ENCODE results near the gene FER1L5.

The FER1L5 gene

DNA sequence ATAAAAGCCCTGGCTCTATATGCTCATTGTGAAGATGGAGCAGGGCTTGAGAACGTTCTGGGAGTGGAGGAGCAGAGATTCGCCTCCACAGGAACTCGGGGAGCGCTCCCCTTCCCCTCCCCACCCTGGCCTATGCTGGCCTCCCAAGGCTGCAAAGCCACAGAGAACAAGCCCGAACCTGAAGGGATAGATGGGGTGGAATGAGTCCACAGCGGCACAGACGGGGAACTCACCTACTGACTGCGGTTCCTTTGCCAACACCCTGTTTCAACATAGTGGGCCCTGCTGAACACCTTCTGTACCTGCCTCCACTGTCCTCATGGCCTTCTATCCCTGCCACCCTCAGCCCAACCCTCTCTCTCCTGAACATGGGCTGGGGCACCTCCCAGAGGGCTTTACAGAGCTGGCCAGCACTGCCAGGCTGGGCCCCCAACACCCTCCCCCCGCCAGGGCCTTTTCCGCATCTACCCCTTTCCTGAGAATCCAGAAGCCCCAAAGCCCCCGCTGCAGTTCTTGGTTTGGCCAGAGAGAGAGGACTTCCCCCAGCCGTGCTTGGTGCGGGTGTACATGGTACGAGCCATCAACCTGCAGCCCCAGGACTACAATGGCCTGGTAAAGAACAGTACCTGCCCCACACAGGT, 55.8 kb downstream of the FER1L5 start:
- no peak for DNase-seq (ENCODE audit: low spot score)

DNA sequence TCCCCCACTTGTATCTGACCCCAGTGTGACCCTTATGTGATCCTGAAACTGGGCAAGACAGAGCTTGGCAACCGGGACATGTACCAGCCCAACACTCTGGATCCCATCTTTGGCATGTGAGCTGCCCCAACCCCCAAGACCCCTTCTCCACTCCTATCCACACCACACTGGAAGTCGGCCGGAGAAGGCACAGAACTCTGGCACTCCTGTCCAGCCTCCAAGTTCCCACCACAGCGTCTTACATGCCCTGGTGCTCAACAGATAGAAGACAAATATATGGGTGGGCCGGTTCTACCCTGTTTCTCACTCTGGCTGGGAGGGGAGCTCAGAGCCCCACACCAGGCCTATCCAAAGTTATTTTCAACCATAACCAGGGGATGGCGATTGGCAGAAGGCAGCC, 56.5 kb downstream of the FER1L5 start:
- no peak for DNase-seq (ENCODE audit: low spot score)

GRCh38 chr2:96699621-96700020, 57.1 kb downstream of the FER1L5 start:
- no peak for DNase-seq (ENCODE audit: low spot score)

DNA sequence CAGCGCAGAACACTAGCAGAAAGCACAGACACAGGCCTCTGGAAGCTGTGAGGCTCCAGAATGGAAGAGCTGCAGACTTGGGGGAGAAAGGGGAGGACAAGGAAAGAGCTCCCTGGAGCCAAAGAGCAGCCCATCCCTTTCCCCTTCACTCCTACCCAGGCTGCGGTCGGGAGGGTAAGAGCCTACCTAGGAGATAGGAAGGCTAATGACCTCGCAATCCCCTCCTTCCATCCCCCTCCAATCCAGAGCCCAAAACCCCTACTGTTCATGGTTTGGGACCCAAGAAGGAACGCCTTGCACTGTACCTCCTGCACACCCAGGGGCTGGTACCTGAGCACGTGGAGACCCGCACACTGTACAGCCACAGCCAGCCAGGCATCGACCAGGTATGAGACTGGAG, 57.5 kb downstream of the FER1L5 start:
- DNase-seq (ENCODE audit: low spot score), result no peak

- DNase-seq (ENCODE audit: low spot score), result no peak
Measured at GRCh38 chr2:96701636-96702035, 59.1 kb downstream of the FER1L5 start.

GRCh38 chr2:96702098-96702785, 59.7 kb downstream of the FER1L5 start:
- peak; percentile 27 for DNase-seq (ENCODE audit: low spot score)

- no peak for DNase-seq (ENCODE audit: low spot score)
Measured at GRCh38 chr2:96703021-96703751, 60.6 kb downstream of the FER1L5 start.

GRCh38 chr2:96710985-96711384, 68.4 kb downstream of the FER1L5 start:
- no peak for DNase-seq (ENCODE audit: low spot score)

DNA sequence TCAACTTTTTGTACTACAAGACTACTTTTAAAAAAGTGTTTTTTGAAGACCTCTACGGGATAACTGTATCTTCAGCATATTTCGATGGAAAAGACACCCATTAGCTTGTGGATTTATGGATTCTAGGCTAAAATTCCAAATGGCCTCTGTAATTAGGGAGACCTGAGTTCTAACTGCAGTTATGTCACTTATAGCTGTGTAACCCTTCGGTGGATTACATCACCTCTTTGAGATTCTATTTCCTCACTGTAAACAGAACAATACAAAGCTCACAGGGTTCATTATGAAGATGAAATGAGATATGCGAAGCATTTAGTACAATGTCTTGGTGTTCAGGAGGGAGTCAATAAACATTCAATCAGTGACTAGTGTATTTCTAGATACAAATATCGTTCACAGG, 73.1 kb downstream of the FER1L5 start:
- DNase-seq (ENCODE audit: low spot score), result no peak

DNA sequence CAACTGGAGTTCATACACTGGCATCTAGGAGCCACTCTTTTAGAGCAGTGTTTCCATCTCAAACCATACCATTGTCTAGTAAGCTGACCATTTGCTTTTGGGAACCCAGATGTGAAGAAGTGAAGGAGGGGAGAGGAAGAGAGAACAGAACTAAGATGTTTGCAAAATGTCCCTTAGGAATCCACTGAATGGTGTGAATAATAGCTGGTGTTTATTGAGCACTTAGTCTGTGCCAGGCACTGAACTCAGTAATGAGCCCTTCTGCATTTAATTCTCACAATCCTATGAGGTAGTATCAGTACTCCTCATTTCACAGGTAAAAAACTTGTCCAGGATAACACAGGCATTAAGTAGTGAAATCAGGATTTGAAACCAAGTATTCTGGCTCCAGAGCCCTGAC, 73.8 kb downstream of the FER1L5 start:
- DNase-seq (ENCODE audit: low spot score), result no peak

DNA sequence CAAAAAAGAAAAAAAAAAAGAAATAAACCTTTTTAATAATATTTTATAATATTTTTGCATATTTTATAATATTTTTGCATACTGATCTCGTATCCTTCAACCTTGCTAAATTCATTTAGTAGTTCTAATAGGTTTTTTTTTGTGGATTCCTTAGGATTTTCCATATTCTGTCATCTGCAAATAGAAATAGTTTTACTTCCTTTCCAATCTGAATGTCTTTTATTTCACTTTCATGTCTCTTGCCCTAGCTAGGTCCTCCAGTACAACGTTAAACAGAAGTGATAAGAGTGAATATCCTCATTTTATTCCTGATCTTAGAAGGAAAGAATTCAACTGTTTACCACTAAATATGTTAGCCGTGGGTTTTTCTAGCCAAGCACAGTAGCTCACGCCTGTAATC, 83.6 kb downstream of the FER1L5 start:
- no peak for DNase-seq (ENCODE audit: low spot score)

DNA sequence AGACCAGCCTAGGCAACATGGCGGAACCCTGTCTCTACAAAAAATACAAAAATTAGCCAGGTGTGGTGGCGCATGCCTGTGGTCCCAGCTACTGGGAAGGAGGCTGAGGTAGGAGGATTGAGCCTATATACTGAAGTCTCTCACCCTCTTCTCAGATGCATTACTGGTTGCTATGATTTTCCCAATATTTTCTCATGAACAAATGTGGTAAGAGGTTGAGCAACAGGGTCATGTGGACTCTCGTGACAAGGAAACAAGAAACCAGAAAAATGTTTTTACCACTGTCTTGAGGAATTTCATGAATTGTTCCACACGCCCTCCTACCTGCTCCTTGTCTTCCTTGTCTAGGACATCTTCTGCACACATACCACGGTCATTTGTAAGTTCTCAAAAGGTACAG, 84.9 kb downstream of the FER1L5 start:
- DNase-seq (ENCODE audit: low spot score), result no peak

DNA sequence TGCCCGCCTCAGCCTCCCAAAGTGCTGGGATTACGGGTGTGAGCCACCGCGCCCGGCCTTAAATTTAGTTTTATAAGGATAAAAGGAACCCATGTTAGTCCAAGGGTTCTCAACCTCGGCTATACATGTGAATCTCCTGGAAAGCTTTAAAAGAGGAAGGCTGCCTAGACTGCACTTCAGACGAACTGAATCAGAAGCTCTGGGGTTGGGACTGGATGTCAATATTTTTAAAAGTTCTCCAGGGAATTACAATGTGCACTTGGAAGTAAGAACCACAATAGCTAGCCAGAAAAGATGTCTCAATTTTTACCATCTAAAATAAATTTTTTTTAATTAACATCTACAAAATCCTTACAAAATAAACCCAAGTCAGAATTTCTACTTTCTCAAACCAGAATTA, 87.2 kb downstream of the FER1L5 start:
- DNase-seq (ENCODE audit: low spot score), result no peak

GRCh38 chr2:96730212-96730611, 87.6 kb downstream of the FER1L5 start:
- no peak for DNase-seq (ENCODE audit: low spot score)

DNA sequence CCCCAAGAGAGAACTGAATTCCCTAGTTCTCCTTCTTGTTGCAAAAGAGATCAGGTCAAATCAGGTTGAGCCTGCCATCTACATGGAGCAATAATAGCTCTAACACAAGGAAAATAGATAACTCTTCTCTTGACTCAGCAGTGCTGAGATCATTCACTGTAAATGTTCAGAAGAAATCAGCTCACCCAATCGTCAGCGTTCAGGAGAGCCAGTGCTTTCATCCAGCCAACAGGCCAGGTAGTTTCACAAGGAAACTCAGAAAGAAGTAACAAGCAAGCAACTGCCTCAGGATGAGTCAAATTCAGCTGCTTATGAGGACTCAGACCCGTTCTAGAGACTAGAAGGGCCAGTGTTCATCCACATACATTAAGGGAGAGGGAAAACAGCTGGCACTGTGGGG, 91.4 kb downstream of the FER1L5 start:
- no peak for DNase-seq (ENCODE audit: low spot score)

DNA sequence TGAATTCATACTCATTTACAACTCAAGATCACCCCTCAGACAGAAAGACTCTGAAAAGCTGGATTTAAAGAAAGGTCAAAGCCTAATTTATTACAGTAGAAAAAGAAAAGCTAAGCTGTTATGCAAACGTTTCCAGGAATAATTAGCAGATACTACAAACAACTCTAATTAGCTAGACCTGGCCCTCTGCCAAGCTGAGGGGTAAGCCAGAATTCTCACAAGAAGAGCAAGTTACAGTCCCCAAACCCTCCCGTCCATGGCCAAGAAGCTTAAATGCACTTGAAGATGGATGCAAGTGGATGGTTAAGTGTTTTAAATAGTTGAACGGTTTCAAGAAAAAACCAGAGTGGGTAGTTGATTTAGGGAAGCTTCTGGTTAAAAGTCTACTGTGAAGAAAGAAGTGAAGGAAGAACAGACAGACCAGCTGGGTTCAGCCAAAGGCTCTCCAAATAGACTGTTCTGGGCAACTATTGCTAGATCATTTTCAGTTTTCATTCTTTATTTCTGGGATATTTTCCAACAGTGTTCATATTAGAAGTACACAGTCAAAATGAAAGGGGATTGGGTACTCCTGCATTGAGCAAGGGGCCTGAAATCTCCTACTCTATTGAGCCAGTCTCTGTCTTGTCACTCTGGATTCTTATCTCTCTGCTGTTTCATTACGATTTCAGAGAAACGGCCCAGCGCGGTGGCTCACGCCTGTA, 92.5 kb downstream of the FER1L5 start:
- DNase-seq (ENCODE audit: low spot score), result no peak

DNA sequence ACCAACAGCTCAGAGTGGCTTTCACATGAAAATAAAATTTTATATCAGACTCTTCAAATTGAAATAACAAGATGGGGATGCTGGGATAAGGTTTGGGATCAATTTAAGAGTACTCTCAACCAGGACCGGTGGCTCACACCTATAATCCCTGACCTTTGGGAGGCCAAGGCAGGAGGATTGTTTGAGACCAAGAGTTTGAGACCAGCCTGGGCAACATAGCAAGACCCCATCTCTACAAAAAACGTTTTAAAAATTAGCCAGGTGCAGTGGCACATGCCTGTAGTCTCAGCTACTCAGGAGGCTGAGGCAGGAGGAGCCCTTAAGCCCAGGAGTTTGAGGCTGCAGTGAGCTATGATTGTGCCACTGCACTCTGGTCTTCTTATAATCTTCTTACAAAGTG, 94.7 kb downstream of the FER1L5 start:
- DNase-seq (ENCODE audit: low spot score), result no peak

DNA sequence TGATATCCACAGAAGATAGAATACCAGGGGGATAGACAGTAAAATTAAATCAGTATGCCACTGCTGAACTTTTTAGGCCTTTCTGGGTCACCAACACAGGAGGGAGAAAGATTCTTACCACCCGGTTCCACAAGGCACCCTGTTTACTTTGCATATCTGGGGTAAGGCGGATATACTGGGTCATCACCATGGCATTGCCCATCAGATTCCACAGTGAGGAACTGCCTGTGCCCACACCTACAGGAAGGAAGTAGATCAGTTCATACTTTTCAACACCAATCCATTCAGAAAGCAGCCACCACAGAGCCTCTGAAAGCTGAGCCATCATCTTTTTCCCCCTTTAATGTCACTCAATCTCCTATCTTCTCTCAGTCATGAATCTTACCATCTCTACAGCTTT, 95.3 kb downstream of the FER1L5 start:
- no peak for DNase-seq (ENCODE audit: low spot score)

DNA sequence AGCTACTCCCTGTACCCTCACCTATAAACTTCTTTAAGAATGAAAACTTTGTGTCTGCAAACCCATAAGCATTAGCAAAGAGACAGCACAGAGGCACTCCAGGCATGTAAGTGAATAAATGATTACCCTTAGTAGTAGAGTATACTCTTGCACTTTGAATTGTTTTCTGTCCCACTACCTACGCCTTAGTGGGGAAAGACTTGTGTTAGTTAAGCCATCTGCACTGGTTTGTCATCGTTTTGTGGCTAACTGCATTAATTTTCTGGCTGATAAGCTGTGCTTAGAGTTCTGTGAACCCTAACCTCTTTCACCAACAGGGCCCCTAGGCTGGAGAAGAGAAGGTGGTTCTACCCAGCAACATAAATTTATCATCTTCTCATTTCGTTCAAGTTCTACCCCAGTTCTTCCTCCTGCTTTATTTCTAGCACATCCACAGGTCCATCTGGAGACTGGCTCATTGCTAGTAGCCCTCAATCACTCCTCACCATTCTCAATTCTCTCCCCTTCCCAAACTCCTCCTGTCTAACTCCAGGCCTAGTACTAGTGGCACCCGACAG, 96.6 kb downstream of the FER1L5 start:
- DNase-seq (ENCODE audit: low spot score), result no peak

- DNase-seq (ENCODE audit: low spot score), result peak; percentile 95
Measured at GRCh38 chr2:96739633-96740428, 97.3 kb downstream of the FER1L5 start, which contains the start of gene LMAN2L. Gene LMAN2L, minus strand, starts transcription at chr2:96740064. Its CDS starts 24 bp downstream, at chr2:96740040.

DNA sequence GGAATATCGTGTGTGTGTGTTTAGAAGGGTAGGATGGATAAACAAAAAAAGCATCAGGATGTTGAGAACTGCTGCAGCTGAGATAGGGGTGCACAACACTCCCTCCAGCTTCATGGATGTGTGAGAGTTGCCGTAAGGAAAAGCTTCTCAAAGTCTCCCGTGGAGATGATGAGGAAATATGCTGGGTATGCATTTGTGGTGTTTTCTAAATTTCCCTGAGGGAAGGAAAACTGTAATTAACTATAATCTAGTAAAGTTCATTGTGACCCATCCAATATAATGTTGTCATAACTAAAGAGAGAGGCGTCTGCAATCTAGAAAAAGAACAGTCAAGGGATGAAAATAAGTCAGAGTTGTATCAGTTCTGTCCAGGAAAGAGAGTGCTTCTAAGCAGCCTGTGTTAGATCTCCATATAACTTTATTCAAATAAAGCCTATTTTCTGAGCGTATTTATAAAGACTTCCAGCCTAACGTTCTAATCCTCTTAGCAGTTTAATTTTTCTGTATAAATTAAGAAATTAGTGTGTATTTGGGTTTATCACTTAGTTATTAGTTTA, 104.6 kb downstream of the FER1L5 start:
- DNase-seq (ENCODE audit: low spot score), result no peak
